Anterior cingulate cortex (tissue), 58 donors: ENCODE results near the gene SYT13.

Experiments
- DNase-seq, 58 donors: peaks; one replicate each; lab custom pipeline; 2025; lab: John Stamatoyannopoulos, UW

The SYT13 gene

DNA sequence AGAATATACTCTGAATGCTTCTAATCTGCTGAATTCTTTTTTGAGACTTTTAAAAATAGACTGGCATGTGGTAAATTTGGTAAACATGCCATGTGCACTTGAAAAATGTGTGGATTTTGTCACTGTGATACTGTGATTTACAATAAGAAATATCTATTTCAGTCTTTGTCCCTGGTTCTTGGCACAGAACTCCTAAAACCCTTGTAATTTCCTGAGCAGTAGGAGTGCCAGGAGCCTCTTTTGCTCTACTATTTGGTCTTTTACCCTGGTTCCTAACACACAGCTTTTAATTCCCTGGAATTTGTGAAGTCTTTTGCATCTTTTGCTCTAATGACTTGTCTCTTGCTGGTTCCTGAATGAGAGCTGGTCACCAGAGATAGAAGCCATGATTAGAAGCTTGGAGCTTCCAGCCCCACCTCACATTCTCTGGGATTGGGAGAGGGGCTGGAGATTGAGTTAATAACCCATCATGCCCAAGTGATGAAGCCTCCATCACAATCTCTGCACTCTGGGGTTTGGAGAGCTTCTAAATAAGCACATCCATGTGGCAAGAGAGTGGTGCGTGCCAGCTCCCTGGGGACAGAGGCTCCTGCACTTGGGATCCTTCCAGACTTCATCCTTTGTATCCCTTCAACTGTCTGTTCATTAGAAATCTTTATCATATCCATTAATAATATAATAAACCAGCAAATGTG, 27.2 kb upstream of the SYT13 start:
- DNase-seq, result no peak

DNA sequence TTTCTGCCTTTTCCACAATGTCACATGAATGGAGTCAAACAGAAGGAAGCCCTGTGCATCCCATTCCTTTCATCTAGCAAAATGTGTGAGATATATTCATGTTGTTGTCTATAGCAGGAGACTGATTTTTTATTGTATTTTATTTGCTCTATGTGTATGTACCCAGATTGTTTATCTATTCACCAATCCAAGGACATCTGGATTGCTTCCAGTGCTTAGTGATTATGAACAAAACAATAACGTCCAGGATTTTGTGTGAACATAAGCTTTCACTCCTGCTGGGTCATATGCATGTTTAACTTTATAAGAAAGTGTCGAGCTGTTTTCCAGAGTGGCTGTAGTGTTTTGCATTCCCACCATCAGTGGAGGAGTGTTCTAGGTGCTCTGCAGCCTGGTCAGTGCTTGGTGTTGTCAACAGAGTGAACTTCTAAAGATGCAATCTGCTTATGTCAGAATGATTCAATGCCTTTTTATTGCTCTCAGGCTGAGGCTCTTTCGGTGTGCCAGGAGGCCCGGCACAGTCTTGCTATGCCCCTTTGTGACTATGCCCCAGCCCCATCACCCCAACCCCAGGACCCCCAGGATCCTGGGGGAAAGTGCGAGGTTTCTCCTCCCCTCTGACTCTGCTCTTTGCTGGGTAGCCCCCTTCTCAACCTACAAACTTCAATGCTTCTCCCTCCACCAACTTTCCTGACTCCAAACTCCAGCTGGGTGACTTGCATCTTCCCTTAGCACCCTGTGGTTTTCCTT, 19.9 kb upstream of the SYT13 start:
- DNase-seq, result no peak

DNA sequence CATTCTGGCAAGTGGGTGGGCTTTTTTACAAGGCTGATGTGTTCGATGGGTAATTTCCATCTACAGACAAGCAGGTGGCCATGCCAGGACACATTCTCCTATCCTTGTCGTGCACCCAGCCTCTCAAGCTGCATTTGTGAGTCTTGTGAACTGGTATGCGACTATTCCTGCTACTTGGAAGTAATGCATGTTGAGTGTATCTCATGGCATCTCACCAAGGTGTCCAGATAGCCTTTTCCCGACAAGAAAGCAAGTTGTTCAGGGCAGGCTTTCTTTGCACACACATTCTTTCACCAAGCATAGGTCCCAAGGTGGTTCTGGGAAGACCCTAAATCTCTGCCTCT, 18.8 kb upstream of the SYT13 start:
- DNase-seq, result no peak

DNA sequence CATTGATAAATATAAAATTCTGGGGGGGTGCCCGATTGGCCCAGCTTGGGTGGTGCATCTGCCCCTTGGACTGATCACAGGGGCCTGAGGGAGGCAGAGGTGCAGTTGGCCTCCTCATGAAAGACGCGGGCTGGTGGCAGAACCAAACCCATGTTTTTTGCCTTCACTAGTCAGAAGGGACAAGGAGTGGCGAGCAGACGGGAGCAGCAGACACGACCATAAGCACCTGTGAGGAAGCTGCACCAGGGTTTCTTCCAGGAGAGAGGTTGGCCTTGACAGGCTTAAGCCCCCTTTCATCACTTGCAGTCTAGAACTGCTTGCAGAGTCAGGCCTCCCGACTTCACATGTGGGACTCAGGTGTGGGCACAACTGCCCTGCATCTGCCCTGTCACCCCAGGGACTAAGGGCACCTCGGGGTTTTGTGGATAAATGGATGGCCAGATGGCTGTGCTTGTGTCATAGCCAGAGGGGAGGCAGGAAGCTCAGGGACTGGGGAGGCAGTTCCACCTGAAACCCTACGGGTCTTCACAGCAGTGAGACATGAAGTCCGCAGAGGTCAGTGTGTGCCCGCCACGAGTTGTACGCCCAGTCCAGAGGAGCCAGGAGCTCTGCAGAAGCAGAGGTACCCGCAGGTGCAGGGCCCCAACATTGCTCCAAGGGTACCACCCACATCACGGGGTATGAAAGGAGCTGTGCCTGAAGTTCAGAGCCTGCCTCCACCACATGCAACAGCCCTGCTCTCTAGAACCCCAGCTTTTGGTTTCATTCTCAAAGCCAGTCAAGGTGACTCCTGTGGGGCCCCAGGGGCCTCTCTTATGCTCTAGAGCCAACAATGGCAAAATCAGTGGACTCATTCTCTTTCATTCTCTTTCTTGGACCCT, 18.2 kb upstream of the SYT13 start:
- no peak for DNase-seq

DNA sequence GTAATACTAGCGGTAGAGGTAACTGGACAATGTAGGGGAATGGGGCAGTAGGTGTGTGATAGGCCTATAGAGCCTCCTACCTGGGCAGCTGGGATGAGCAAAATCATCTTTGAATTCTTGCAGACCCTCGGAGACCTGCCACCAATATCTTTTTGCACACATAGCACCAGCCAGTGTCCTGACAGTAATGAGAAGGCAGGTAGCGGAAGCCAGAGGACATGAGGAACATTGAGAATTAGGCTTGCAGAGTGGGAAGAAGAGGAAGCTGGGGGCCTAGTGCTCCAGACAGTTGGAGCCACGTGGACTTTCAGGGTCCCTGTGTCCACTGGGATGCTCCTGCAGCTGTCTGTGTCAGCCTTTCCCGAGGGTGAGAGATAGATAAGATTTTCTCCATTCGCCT, 17.2 kb upstream of the SYT13 start:
- DNase-seq, result no peak

DNA sequence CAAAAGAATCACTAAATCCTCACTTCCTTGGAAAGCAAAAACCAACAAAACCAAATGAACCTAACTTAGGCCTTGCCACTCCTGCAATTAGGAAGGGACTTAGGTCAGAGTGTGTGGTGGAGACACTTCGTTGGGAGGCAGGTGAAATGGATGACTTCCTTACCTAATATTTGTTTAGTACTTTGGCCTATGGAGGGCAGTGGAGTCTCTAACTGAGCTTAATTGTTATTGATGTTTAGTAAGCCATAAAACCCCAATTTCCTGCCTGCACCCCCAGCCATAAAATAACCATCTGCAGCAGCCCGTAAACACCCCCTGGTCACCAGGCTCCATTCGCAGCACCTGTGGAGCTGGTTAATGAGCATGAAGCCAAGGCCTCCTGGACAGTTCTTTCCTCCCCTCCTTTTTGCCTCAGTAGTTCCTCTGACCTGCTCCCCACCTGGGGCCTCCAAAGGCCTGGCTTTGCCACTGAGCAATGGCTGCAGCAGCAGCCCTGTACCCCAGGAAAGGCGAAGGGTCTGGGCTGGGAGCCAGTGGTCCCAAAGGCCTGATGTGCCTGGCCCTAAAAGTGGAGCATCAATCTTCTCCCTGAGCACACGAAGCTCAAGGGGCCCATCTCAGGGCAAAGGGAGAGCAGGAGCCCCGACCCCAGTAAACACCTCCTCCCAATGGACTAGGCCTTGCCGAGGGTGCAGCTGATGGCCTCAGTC, 15.6 kb upstream of the SYT13 start:
- no peak for DNase-seq

DNA sequence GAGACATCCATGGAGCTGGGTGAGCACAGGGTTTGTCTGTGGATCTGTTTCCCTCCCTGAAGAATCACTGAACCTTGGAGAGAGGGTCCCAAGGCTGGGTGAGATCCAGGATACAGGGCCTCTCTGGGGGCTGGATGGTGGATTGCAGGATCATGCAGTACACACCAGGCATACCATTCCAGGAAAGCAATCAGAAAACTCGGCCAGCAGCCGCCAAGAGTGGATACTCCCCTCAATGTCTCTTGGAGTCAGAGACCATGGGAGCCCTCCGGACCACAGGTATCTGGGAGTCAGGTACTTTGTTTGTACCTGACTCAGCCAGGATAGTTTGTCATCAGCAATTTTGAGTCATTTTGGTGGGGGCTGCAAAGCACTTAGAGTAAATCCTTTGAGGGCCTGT, 14.6 kb upstream of the SYT13 start:
- no peak for DNase-seq

DNA sequence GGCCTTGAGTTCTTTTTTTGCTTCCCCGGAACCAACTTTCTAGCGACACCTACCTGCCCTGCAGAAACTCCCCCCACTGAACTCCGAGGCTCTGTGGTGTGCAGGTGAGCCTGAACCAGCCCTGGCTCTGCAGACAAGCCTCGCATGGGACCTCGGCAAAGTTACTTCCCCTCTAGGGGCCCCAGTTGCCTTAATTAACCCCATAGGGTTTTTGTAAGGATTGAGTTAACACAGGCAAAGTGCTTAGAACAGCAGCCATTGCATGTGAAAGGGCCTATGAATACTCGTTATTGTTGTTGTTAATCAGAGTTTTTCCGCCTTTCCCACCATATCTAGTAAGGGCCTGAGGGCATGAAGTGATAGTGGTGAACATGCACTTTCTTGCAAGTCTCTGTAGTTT, 12.6 kb upstream of the SYT13 start:
- DNase-seq, result no peak

DNA sequence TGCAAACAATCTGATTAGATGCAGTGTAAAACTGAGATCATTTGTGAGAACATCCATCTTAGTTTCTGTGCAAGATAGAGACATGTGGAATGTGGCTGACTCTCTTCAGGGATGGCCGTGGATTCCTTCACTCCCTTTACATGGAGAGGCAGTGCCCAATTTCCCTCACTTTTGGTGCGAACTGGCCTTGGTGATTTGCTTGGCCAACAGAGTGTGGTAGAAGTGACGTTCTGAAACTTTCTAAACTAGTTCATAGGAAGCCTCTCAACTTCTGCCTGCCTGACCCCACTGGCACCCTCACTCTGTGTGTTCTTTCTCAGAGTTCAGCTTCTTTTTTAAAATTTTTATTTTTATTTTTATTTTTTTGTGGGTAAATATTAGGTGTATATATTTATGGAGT, 9.9 kb upstream of the SYT13 start:
- no peak for DNase-seq

DNA sequence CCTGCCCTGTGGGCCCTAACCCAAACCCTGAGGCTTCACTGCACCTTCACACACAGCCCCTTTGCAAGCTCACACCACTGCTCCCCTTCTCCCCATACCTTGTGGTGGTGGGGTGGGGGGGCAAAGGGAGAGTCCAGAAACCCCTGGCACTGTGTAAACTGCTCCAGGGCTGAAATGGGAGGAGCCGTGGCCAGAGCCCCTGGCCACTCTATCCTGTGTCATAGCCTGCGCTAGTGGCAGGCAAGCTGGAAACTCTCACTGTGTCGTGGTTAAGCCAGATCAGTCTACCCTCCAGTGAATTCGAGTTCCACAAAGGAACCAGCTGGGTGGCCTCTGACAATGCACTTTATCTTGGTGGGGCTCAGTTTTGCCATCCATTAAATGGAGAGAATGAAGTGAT, 8.4 kb upstream of the SYT13 start:
- DNase-seq, result no peak

DNA sequence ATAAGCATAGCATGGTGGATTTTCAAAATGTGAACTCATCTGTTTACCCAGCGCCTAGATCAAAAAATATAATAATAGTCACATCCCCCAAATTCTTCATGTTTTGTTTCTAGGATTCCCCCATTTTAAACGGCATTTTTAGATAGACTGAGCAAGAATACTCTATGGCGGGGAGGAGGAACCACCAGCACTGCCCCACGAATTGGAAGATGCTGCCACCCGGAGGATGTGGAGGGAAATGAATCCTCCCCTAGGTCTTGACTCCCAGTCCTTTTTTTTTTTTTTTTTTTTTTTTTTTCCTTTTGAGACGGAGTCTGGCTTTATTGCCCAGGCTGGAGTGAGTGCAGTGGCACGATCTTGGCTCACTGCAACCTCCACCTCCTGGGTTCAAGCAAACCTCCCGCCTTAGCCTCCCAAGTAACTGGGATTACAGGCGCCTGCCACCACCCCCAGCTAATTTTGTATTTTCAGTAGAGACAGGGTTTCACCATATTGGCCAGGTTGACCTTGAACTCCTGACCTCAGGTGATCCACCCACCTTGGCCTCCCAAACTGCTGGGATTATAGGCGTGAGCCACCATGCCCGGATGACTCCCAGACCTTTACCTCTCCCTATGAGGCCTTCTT, 7.5 kb upstream of the SYT13 start:
- DNase-seq, result peak in 46 of 58 donors; percentile 6 to 84 (median 40)

DNA sequence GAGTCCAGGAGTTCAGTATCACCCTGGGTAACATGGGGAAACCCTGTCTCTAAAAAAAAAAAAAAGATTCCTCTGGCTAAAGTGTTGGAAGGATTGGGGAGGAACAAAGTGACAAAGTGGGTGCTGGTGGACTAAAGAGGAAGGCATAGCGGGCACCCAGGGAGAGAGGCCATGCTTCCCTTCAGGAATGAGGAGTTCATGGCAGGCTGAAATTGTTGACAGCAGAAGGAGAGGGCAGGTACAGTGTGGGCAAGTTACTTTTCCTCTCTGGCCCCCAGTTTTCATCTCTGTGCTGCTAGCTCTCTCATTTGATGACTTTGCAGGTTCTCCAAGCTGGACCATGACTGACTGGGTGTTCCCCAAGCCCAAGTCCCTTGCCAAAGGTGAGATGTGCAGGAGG, 4.4 kb upstream of the SYT13 start:
- no peak for DNase-seq

DNA sequence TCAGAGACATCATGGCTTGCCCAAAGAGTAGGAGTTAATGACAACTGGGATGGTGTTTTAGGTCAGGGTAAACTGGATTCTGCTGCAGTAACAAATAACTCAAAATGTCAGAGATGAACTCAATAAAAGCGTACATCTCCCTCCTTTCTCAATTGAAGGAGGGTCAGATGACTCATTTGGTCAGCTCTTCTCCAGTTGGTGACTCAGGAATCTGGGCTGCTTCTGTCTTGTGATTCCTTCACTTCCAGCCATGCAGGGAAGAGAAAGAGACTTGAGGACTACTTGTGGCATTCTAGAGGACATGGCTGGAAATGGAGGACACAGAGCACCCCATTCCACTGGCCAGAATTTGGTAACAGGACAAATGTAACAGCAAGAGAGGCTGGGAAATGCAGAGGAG, 3.2 kb upstream of the SYT13 start:
- DNase-seq, result no peak

DNA sequence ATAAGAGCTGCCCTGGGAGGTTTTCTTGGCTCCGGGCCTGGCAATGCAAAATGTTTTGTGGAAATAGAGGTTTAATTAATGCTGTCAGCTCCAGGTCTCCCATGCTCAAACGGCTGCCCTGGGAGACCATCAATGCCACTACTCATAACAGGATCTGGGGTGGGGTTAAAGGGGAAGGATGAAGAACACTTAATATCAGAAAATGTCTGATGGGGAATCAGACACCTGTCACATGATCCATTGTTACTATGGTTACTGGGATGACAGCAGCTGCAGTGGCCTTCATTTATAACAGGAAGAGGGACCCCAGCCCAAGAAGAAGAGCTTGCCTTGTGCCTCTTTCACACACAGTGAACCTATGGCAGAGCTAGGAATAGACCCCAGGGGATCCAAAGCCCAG, 2.2 kb upstream of the SYT13 start:
- DNase-seq, result no peak

DNA sequence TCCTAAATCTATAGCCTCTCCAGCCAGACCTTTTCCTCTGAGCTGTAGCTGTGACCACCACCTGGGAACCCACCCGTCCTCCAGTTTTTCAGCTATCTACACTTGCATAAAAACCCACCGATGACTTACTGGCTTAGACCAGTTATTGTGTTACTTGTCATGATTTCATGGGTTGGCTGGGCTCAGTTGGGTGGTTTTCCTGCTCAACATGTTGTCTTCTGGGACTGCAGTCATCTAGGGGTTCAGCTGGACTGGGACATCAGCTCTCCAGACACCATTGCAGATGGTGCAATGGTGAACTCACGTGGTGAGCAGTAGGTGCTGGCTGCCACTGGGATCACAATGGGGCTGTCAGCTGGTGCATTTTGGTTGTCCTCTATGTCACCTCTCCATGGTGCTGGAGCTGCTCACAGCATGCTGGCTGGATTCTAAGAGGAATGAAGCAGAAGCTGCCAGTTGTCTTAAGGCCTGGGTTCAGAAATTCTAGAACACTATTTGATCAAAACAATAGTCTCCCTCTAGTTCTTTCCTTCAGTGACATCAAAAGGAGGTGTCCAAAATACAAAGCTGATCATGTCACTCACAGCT, 1.3 kb upstream of the SYT13 start:
- no peak for DNase-seq

DNA sequence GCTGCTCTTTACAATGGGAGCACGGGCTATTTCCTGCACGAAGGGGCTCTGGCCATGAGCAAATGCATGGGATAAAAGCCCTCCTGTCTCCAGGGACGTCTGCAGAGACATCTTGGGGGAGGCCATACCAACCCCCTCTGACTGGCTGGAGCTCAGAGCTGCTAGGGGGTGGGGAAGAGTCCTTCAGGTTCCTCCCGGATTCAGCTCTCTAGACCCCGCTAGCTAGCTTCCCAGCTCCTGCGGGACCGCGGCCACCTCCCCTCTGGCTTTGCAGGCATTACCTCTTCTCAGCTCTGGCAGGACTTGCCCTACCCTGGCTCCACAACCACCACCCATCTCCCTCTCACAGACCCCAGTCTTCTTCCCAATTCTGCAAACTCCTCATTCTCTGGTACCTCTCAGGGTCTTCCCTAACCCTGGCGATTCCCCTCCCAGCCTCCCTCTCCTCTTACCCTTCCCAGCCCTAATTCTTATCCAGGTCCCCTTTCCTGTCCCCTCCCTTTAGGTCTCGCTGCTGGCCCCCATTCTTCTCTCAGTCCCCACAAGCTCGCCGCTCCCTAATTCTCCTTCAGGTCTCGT, 802 bp downstream of the SYT13 start:
- DNase-seq, result peak in 1 of 58 donors; percentile 9

DNA sequence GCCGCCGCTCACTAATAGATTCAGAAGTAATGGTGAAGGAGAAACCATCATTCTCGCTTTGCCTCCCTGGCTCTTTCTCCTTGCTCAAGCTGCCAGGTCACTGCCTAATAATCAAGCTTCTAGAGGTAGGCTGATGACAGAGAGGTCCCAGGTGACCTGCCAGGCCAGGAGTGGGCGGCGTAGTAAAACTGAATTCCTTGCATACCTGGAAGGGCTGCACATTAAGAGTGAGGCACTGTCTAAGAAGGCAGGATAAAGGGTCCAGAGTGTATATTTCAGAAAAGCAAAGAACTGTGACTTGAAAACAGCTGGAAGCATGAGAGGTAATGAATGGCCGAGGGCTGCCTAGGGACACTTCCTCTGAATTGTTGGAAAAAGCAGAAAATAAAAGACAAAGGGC, 4.1 kb downstream of the SYT13 start:
- no peak for DNase-seq

DNA sequence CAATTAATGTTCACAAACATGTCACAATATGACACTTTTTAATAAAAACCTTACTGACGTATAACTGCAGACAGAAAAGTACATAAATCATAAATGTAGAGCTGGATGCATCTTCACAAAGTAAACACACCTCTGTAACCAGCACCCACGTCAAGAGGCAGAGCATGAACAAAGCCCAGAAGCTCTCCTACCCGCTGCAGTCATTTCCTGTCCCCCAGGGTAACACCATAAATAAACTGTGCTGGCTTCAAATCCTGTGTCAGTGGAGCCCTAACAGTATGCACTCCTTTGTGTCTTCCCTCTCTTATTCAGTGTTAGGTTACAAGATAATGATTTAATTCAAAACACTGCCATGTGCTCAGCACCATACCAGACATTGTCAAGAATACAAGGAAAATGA, 5.7 kb downstream of the SYT13 start:
- DNase-seq, result no peak

DNA sequence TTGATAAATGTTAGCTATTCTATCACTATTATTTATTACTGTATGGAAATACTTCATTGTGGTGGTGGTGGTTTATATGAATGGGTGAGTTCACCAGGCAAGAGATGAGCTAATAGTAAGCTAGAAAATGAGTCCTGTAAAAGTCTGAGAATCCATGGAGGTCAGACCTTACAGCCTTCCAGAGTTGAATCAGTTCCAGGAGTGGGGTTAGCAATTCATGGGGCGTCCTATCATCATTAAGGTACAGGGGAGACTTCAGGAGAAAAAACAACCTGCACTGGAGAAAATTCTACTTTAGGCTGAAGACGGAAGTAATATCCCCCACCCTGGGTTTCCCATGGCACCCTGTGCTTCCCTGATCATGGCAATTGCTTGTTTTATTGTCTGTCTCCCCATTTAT, 6.5 kb downstream of the SYT13 start:
- no peak for DNase-seq

DNA sequence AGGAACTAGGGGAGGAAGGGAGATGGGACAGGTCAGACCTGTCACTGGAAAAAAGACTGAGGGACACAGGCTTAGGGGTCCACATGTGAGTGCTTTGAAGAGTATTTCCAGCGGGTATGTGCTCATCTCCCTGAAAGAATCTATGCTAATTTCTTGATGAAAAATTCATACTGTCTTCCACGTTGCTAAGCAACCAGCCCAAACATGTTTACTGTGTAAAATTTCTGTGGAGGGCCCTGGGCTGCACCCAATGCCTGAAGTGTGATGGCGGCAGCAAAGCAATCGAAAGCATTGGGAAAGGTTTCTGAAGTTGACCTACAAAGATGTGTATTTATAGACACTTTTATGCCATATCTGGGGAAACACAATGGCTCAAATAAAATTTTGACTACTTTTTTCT, 7.4 kb downstream of the SYT13 start:
- DNase-seq, result peak in 16 of 58 donors; percentile 3 to 55 (median 20)
